Activated naive CD4-positive, alpha-beta T cell treated with anti-CD3 and anti-CD28 coated beads, Interleukin-2, amount 10 ng/mL, durations not matched to agents 7 days and 5 days (primary cell): ENCODE results near the gene OXLD1.
A peak's percentile ranks its signal among the peaks of the same experiment; 100 is the strongest.
"Not testable (repeated sequence)": the region's sequence is repeated elsewhere in the genome, so short reads cannot be mapped to it uniquely, and the experiment has no call there.

ENCODE experiments used
- CTCF ChIA-PET: fragments of 350-600 bp; sonication (Branson Sonifier 250); formaldehyde crosslinking; loops from one replicate; lab custom pipeline; 2021; ENCODE audit warnings: antibody characterized with exemption; lab: Charles Lee
- DNase-seq: peaks from one replicate; pipeline ENCODE4 v3.0.0-alpha.2; 2020
- H3K27ac Mint-ChIP-seq: one replicate; pipeline ENCODE4 v1.8.0; 2021; ENCODE audit warnings: mild to moderate bottlenecking, moderate library complexity, mixed read lengths
- H3K27me3 Mint-ChIP-seq: one replicate; pipeline ENCODE4 v1.8.0; 2021; ENCODE audit warnings: mild to moderate bottlenecking, mixed read lengths
- H3K36me3 Mint-ChIP-seq: one replicate; pipeline ENCODE4 v1.8.0; 2021; ENCODE audit warnings: mixed read lengths
- H3K4me1 Mint-ChIP-seq: one replicate; pipeline ENCODE4 v1.8.0; 2021; ENCODE audit warnings: mixed read lengths
- H3K4me3 Mint-ChIP-seq: one replicate; pipeline ENCODE4 v1.8.0; 2021; ENCODE audit warnings: mild to moderate bottlenecking, moderate library complexity, mixed read lengths
- H3K9me3 Mint-ChIP-seq: one replicate; pipeline ENCODE4 v1.8.0; 2021; ENCODE audit warnings: mixed read lengths

Gene OXLD1

GRCh38 chr17:81683208-81683583, 16.8 kb upstream of the OXLD1 start:
- no peak for DNase-seq
- no peaks in the 10 kb centered on the region for H3K9me3 Mint-ChIP-seq
- H3K4me3 Mint-ChIP-seq = peak overlapping the region; percentile 94
- peaks cover 40% of the 10 kb centered on the region for H3K4me1 Mint-ChIP-seq
- peaks cover 4% of the 10 kb centered on the region for H3K27me3 Mint-ChIP-seq
- peaks cover 33% of the 10 kb centered on the region for H3K36me3 Mint-ChIP-seq
- CTCF ChIA-PET = interaction anchor here (0.9 to 1.6 kb wide), 3 partner anchors 8 to 19 kb away, joined by 3 to 4 read pairs (median 4); partner anchors contain the start of gene MRPL12
- peak overlapping the region; percentile 8 for H3K27ac Mint-ChIP-seq

DNA sequence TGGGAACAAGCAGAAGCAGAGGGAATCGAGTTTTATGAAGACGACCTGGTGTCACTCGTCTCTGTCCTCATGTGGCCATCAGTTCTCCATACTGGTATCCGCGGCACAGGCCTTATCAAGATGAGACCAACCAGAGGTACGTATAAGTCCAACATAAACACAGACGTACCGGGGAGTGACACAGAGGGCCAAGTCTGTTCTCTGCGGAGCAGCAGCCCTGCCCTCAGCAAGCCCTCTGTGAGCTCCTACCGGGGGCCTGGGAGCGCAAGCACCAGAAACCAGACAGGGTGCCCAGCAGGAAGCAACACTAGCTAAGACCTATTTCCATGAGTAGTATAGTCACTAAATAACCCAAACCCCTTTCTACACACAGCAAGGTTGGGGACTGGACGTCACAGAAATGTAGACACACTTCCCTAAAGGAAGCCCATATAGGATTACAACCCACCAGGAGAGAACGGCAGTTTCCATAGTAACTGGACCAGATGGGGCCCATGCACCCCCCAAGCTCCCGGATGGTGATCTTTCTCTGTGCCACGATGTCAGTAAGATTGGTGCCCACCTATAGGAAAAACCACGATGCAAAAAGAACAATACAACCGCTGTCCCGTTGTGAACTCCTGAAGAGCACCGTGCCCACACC, 16.3 kb upstream of the OXLD1 start:
- H3K36me3 Mint-ChIP-seq = peaks cover 30% of the 10 kb centered on the region
- CTCF ChIA-PET = interaction anchor here (1.4 kb wide), 1 partner anchor 20 kb away, joined by 4 read pairs; the partner anchor contains the start of gene MRPL12
- no peaks in the 10 kb centered on the region for H3K9me3 Mint-ChIP-seq
- peaks cover 4% of the 10 kb centered on the region for H3K27me3 Mint-ChIP-seq
- H3K27ac Mint-ChIP-seq = peak overlapping the region; percentile 8
- H3K4me1 Mint-ChIP-seq = peaks cover 40% of the 10 kb centered on the region
- no peak for DNase-seq
- peak overlapping the region; percentile 94 for H3K4me3 Mint-ChIP-seq

GRCh38 chr17:81681672-81682071, 15.3 kb upstream of the OXLD1 start:
- Mint-ChIP-seq H3K9me3 (no peaks in the 10 kb centered on the region), H3K4me1 (peaks cover 37% of the 10 kb centered on the region), H3K4me3 (peak overlapping the region; percentile 41), H3K27me3 (peaks cover 4% of the 10 kb centered on the region), H3K27ac (no peak overlapping the region), H3K36me3 (peaks cover 22% of the 10 kb centered on the region)
- CTCF ChIA-PET = interaction anchor here (0.6 kb wide), 1 partner anchor 158 kb away, joined by 3 read pairs; no protein-coding TSS in a partner anchor
- DNase-seq = no peak

DNA sequence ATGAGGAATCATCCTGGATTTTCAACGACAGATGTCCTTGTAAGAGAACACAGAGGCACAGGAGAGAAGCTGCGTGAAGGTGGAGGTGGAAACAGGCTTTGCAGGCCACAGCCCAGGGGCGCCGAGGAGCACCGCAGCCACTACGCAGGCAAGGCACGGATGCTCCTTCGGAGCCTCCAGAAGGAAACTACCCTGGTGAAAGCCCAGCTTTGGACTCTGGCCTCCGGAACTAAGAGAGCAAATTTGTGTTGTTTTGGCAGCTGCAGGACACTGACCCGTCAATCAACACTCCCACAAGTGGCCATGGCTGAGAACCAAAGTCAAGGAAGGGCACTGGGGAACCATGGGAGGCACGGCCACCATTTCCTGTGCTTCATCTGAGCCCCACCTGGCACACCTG, 13.7 kb upstream of the OXLD1 start:
- Mint-ChIP-seq H3K27me3 (peaks cover 4% of the 10 kb centered on the region), H3K27ac (no peak overlapping the region), H3K9me3 (no peaks in the 10 kb centered on the region), H3K4me1 (peaks cover 27% of the 10 kb centered on the region), H3K4me3 (no peak overlapping the region), H3K36me3 (peaks cover 13% of the 10 kb centered on the region)
- CTCF ChIA-PET = no interaction called here
- no peak for DNase-seq

- Mint-ChIP-seq H3K9me3 (no peaks in the 10 kb centered on the region), H3K27me3 (no peaks in the 10 kb centered on the region), H3K27ac (no peak overlapping the region), H3K4me3 (no peak overlapping the region), H3K4me1 (peaks cover 5% of the 10 kb centered on the region), H3K36me3 (peaks cover 21% of the 10 kb centered on the region)
- no peak for DNase-seq
- CTCF ChIA-PET = no interaction called here
Measured at GRCh38 chr17:81676906-81677305, 10.5 kb upstream of the OXLD1 start.

DNA sequence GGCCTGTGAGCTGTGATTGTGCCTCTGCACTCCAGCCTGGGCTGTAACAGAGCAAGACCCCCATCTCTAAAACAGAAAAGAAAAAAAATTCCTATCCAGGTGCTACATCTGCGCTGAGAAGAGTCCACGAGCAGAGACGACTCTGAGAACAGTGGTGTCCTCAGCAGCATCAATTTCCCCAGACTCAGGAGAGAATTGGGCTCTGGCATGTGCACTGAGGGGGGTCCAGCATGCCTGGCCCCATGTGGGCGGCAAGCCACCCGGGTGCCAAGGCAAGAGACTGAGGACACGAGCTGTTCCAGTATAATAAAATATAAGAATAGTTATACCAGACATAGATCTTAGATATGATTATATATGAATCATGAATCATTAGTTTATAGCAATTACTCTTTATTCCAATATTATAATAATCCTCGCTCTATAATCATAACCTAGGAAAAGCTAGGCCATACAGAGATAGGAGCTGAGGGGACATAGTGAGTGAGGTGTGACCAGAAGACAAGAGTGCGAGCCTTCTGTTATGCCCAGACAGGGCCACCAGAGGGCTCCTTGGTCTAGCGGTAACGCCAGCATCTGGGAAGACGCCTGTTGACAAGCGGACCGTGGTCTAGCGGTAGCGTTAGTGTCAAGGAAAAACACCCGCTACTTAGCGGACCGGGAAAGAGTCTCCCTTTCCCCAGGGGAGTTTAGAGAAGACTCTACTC, 9.3 kb upstream of the OXLD1 start:
- not testable (repeated sequence) for H3K27me3 Mint-ChIP-seq, H3K9me3 Mint-ChIP-seq, H3K27ac Mint-ChIP-seq, H3K4me1 Mint-ChIP-seq, H3K4me3 Mint-ChIP-seq
- CTCF ChIA-PET = interaction anchor here (0.6 to 1.5 kb wide), 5 partner anchors 8 to 1102 kb away, joined by 3 to 8 read pairs (median 4); partner anchors contain the start of genes ARL16 and HGS
- peaks cover 21% of the 10 kb centered on the region for H3K36me3 Mint-ChIP-seq
- DNase-seq = peak; percentile 48

DNA sequence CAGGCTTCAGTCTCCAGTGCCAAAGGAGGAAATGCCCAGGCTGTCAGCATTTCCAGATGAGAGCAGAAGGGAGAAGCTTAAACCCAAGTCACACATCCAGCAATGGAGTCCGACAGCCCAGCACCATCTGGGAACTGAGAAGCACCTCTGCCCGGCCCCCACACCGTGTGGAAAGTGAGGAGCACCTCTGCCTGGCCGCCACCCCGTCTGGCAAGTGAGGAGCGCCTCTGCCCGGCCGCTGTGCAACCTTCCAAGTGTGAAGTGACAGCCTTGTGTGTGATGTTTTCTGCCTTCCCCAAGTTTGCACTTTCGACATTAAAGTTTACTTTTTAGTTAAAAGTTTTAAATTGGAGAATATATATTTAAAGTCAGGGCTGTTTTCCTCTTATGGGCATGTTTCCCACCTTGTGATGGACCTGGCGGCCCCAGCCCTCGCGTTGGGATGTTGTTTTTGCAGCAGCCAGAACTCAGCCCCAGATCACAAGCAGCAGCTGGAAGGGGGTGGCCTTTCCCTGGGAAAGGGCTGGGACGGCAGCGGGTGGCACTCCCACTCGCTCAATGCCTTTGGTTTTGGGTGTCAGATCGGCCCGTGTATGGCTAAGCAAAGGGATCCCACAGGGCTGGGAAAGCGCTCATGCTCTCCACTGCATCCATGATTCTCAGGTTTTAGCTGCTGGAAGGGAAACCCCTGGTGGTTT, 7.3 kb upstream of the OXLD1 start:
- Mint-ChIP-seq H3K4me3 (no peak overlapping the region), H3K4me1 (peaks cover 11% of the 10 kb centered on the region), H3K27ac (no peak overlapping the region), H3K9me3 (no peaks in the 10 kb centered on the region), H3K36me3 (peaks cover 31% of the 10 kb centered on the region), H3K27me3 (no peaks in the 10 kb centered on the region)
- no peak for DNase-seq
- CTCF ChIA-PET = no interaction called here

DNA sequence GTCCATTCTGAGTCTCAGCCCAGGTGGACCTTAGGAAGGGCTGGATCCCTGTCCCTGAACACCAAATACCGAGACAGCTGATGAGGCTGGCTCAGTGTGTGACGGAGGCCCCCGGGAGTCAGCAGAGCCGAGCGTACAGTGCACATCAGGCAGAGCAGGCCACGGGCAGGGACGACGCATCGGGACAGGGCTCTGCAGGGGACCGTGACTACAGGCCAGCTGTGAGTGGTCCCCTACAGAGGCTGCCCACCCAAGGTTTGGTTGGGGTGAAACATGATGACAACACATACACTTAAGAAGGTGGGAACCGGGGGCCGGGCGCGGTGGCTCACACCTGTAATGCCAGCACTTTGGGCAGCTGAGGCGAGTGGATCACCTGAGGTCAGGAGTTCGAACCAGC, 6.5 kb upstream of the OXLD1 start:
- H3K4me1 Mint-ChIP-seq = peaks cover 17% of the 10 kb centered on the region
- H3K27me3 Mint-ChIP-seq = no peaks in the 10 kb centered on the region
- H3K36me3 Mint-ChIP-seq = peaks cover 36% of the 10 kb centered on the region
- DNase-seq = no peak
- H3K27ac Mint-ChIP-seq = no peak overlapping the region
- no peak overlapping the region for H3K4me3 Mint-ChIP-seq
- CTCF ChIA-PET = no interaction called here
- no peaks in the 10 kb centered on the region for H3K9me3 Mint-ChIP-seq

- Mint-ChIP-seq H3K4me3 (no peak overlapping the region), H3K9me3 (no peaks in the 10 kb centered on the region), H3K27ac (no peak overlapping the region), H3K27me3 (no peaks in the 10 kb centered on the region), H3K4me1 (peaks cover 22% of the 10 kb centered on the region), H3K36me3 (peaks cover 40% of the 10 kb centered on the region)
- CTCF ChIA-PET = no interaction called here
- DNase-seq = no peak
Measured at GRCh38 chr17:81672504-81672903, 6.1 kb upstream of the OXLD1 start.

DNA sequence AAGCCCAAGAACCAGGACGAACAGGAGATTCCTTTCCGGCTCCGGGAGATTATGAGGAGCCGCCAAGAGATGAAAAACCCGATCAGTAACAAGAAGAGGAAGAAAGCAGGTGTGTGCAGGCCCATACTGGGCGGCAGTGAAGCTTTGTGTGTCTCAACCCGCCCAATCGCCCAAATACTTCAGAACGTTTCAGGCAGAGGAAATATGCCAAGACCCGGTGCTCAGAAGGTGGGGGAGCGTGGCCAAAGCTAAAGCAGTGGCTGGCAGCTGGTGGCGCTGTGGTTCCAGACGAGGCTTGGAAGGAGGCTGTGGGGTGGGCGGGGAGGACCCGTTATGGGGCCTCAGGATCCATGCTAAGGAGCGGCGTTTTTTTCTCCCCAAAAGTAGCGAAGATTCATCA, 1.3 kb upstream of the OXLD1 start:
- H3K27me3 Mint-ChIP-seq = no peaks in the 10 kb centered on the region
- H3K4me1 Mint-ChIP-seq = peaks cover 50% of the 10 kb centered on the region
- no peaks in the 10 kb centered on the region for H3K9me3 Mint-ChIP-seq
- peak overlapping the region; percentile 82 for H3K4me3 Mint-ChIP-seq
- CTCF ChIA-PET = no interaction called here
- H3K36me3 Mint-ChIP-seq = peaks cover 50% of the 10 kb centered on the region
- H3K27ac Mint-ChIP-seq = peak overlapping the region; percentile 87
- no peak for DNase-seq

- CTCF ChIA-PET = interaction anchor here (1.0 kb wide), 1 partner anchor 10 kb away, joined by 3 read pairs; the partner anchor contains the start of gene PDE6G
- DNase-seq = no peak
- Mint-ChIP-seq H3K4me1 (peaks cover 60% of the 10 kb centered on the region), H3K4me3 (peak overlapping the region; percentile 82), H3K27me3 (no peaks in the 10 kb centered on the region), H3K27ac (peak overlapping the region; percentile 99), H3K36me3 (peaks cover 36% of the 10 kb centered on the region), H3K9me3 (no peaks in the 10 kb centered on the region)
Measured at GRCh38 chr17:81666092-81666341, 388 bp downstream of the OXLD1 start.

GRCh38 chr17:81665205-81666091, 957 bp downstream of the OXLD1 start:
- H3K36me3 Mint-ChIP-seq = peaks cover 36% of the 10 kb centered on the region
- CTCF ChIA-PET = interaction anchor here (1.0 kb wide), 1 partner anchor 10 kb away, joined by 3 read pairs; the partner anchor contains the start of gene PDE6G
- H3K27ac Mint-ChIP-seq = peak overlapping the region; percentile 99
- H3K27me3 Mint-ChIP-seq = no peaks in the 10 kb centered on the region
- H3K4me1 Mint-ChIP-seq = peaks cover 61% of the 10 kb centered on the region
- no peaks in the 10 kb centered on the region for H3K9me3 Mint-ChIP-seq
- DNase-seq = peak; percentile 65
- peak overlapping the region; percentile 82 for H3K4me3 Mint-ChIP-seq

DNA sequence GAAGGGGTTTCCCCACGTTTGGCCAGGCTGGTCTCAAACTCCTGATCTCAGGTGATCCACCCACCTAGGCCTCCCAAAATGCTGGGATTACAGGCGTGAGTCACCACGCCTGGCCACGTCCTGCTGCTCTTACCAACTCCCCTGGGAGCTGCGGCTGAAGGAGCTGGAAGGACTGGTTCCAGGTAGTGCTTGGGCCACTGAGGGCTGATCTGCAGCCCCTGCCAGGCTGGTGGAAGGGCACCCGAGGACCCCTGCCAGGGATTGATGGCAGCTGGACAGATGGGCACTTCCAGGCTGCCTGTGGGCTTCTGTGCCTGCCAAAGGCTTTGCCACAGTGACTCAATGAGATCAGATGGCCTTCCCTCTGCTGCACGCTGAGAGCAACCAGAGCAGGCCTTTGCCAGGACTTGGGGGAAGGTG, 2.3 kb downstream of the OXLD1 start:
- H3K4me1 Mint-ChIP-seq = peaks cover 52% of the 10 kb centered on the region
- DNase-seq = no peak
- H3K4me3 Mint-ChIP-seq = peak overlapping the region; percentile 26
- H3K36me3 Mint-ChIP-seq = peaks cover 28% of the 10 kb centered on the region
- peak overlapping the region; percentile 99 for H3K27ac Mint-ChIP-seq
- H3K27me3 Mint-ChIP-seq = no peaks in the 10 kb centered on the region
- no peaks in the 10 kb centered on the region for H3K9me3 Mint-ChIP-seq
- CTCF ChIA-PET = no interaction called here

DNA sequence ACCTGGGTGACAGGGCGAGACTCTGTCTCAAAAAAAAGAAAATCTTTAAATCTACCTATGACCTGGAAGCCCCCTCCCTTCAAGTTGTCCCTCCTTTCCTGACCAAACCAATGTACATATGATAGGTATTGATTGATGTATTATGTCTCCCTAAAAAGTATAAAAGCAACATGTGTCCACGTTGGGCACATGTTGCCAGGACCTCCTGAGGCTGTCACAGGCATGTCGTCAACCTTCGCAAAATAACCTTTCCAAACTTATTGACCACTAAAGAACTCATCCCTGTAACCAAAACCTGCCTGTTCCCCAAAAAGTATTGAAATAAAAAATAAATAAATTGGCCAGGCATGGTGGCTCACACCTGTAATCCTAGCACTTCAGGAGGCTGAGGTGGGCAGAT, 4.4 kb downstream of the OXLD1 start:
- H3K27ac Mint-ChIP-seq = peak overlapping the region; percentile 99
- DNase-seq = no peak
- CTCF ChIA-PET = no interaction called here
- no peaks in the 10 kb centered on the region for H3K9me3 Mint-ChIP-seq
- H3K4me3 Mint-ChIP-seq = no peak overlapping the region
- H3K27me3 Mint-ChIP-seq = no peaks in the 10 kb centered on the region
- H3K36me3 Mint-ChIP-seq = peaks cover 16% of the 10 kb centered on the region
- peaks cover 41% of the 10 kb centered on the region for H3K4me1 Mint-ChIP-seq
